LNCaP clone FGC (cell line): ENCODE data around the gene SPACA6.

ENCODE experiments used
- DNase-seq: peaks from one replicate; pipeline ENCODE4 v3.0.0-alpha.2; 2011; ENCODE audit warnings: low read depth
- H3K4me3 ChIP-seq: 2 replicates; pipeline ENCODE4 v1.5.1; 2011; ENCODE audit warnings: mild to moderate bottlenecking, low read depth, low read length, control low read depth
- TF ChIP-seq, protein P1 (sequence below): IDR thresholded peaks from 2 replicates; pipeline ENCODE4 v1.5.1; 2012; ENCODE audit warnings: mild to moderate bottlenecking; ENCODE audit not compliant: control insufficient read depth, insufficient read depth; ENCODE audit errors: extremely low read depth

SPACA6 gene

DNA sequence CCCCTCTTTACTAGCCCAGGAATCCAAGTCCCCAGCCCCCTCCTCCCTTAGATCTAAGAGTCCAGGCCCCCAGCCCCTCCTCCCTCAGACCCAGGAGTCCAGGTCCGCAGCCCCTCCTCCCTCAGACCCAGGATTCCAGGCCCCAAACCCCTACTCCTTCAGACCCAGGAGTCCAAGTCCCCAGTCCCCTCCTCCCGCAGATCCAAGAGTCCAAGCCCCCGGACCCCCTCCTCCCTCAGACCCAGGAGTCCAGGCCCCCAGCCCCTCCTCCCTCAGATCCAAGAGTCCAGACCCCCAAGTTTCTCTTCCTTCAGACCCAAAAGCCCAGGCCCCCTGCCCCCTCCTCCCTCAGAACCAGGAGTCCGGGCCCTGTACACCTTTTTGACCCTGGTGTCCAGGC, 11.5 kb downstream of the SPACA6 start:
- TF ChIP-seq, protein P1, sequence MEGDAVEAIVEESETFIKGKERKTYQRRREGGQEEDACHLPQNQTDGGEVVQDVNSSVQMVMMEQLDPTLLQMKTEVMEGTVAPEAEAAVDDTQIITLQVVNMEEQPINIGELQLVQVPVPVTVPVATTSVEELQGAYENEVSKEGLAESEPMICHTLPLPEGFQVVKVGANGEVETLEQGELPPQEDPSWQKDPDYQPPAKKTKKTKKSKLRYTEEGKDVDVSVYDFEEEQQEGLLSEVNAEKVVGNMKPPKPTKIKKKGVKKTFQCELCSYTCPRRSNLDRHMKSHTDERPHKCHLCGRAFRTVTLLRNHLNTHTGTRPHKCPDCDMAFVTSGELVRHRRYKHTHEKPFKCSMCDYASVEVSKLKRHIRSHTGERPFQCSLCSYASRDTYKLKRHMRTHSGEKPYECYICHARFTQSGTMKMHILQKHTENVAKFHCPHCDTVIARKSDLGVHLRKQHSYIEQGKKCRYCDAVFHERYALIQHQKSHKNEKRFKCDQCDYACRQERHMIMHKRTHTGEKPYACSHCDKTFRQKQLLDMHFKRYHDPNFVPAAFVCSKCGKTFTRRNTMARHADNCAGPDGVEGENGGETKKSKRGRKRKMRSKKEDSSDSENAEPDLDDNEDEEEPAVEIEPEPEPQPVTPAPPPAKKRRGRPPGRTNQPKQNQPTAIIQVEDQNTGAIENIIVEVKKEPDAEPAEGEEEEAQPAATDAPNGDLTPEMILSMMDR, result no peak

DNA sequence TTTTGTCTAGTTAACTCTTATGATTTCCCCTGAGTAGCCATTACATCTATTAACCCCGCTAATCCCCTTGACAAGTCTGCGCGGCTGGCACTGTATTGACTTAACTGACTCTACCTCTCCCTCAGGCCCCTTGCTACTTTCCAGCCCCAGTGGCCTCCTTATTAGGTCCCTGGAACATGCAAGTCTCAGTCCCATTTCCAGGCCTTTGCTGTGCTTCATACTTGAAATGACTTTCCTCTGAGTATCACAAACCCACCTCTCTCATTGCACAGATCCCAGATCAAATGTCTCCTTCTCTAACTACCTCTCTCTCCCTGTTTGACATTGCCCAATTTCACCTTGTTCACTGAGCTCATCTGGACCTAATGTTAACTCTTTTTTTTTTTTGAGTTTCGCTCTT, 13.2 kb downstream of the SPACA6 start:
- TF ChIP-seq, protein P1, result no peak
- no peak overlapping the region for H3K4me3 ChIP-seq
- no peak for DNase-seq

More for the DNA sequence above, 11.5 kb downstream of the SPACA6 start:
- DNase-seq, result no peak
- H3K4me3 ChIP-seq, result peak overlapping the region; percentile 95

DNA sequence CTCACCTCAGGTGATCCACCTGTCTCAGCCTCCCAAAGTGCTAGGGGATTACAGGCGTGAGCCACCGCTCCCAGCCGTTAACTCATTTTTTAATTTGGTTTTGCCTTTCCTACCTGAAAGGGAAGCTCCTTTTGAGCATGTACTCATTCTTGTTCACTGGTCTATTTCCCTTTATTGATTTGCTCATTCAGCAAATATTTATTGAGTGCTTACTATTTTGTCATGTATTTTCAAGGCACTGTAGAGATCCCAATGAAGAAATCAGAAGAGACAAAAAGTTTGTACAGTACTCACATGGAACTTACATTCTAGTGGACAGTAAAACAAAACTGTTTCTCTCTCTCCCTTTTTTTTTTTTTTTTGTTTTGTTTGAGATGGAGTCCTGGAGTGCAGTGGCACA, 13.8 kb downstream of the SPACA6 start:
- TF ChIP-seq, protein P1, result no peak
- DNase-seq, result no peak
- no peak overlapping the region for H3K4me3 ChIP-seq

DNA sequence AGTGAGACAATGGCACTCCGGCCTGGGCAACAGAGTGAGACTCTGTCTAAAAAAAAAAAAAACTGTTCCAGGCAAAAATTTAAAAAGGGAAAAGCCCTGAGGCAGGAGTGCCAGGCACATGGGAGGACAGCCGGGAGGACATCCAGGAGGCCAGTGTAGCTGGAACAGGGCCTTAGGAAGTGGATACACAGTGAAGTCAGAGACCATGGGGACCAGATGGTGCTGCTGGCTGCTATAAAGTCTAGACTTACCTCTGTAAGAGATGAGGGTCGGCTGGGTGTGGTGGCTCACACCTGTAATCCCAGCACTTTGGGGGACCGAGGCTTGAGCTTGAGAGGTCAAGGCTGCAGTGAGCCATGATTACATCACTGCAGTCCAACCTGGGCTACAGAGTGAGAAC, 15.7 kb downstream of the SPACA6 start:
- TF ChIP-seq, protein P1, result no peak
- no peak overlapping the region for H3K4me3 ChIP-seq
- DNase-seq, result no peak

DNA sequence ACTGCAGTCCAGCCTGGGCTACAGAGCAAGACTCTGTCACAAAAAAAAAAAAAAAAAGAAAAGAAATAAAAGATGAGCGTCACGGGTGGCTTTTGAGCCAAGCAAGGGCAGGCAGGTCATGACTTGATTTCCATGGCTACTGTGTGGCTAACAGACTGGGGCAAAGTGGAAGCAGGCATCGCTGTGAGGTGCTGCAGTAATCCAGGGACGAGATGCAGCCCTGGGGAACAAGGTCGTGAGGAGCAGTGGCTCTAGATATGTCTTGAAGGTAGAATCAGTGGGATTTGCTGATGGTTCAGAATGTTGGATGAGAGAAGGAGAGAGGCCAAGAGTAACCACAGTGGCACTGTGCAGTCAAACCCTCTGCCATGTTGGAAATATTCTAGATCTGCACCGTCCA, 16.4 kb downstream of the SPACA6 start:
- DNase-seq, result no peak
- no peak overlapping the region for H3K4me3 ChIP-seq
- TF ChIP-seq, protein P1, result no peak

DNA sequence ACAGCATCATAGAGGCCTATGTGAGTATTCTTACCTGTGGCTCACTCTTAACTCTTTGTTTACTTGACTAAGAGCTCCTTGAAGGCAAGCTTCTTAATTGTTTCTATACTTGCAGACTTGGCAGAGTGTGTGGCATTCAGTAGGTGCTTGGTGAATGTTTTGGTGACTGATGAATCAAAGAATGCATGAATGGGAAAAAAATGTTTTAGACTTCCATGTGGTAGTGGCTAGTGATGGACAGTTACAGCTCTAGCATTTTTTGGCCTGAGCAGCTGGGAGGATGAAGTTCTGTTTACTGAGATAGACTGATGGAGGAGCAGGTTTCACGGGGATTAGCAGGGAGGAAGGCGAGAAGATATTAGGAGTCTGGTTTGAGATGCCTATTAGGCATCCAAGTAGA, 17.0 kb downstream of the SPACA6 start:
- DNase-seq, result no peak
- H3K4me3 ChIP-seq, result no peak overlapping the region
- TF ChIP-seq, protein P1, result no peak

DNA sequence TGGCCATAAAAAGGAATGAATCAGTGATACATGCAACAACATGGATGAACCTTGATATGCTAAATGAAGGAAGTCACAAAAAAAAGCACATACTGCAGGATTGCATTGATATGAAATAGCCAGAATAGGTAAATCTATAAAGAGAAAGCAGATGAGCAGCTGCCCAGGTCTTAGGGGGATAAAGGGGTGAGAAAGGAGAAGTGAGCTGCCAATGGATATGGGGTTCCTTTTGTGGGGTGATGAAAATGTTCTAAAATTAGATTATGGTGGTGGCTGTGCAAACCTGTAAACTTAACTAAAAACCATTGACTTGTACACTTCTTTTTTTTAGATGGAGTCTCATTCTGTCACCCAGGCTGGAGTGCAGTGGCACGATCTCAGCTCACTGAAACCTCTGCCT, 18.6 kb downstream of the SPACA6 start:
- DNase-seq, result no peak
- H3K4me3 ChIP-seq, result no peak overlapping the region

More for the DNA sequence above, 18.6 kb downstream of the SPACA6 start:
- TF ChIP-seq, protein P1, result no peak
